ENCODE data around the gene IRF2BP2.

The IRF2BP2 gene

GRCh38 chr1:234554698-234555311, 55.2 kb downstream of the IRF2BP2 start:
- no peak for DNase-seq
